ENCODE measurements around the gene KPNA1.

Gene KPNA1

GRCh38 chr3:122382888-122383666 is 131.7 kb downstream of the KPNA1 start, which contains the start of gene MIX23:
Gene MIX23, minus strand, starts transcription at chr3:122383231. Its CDS starts 7 bp downstream, at chr3:122383224.
- DNase-seq (ENCODE audit: low read depth): peak; percentile 78

GRCh38 chr3:122377975-122378374 is 136.8 kb downstream of the KPNA1 start:
- no peak for DNase-seq (ENCODE audit: low read depth)

- DNase-seq (ENCODE audit: low read depth): no peak
Observed at GRCh38 chr3:122374034-122374433, 140.7 kb downstream of the KPNA1 start.

All from stimulated activated CD4-positive, alpha-beta T cell treated with anti-CD3 and anti-CD28 coated beads, Interleukin-2, amount 100 ng/mL, for 4 hours (primary cell).